ENCODE results near the gene OR2T12. TPM values are rescaled to one million over a fixed set of nuclear protein-coding genes. Genes with fewer than 3 reads are reported as not detected.

The OR2T12 gene
- not detected in 2 replicates for total RNA-seq

GRCh38 chr1:248303324-248303723 lies at the start of gene OR2T12:
Gene OR2T12 (minus strand): TSS chr1:248303424. CDS start chr1:248295578, 7,846 bp downstream.

GRCh38 chr1:248348475-248348874 lies 45.3 kb upstream of the OR2T12 start, which contains the start of gene OR14C36:
Gene OR14C36 (plus strand): TSS chr1:248348775. CDS start chr1:248348775, 0 bp downstream.

GRCh38 chr1:248324468-248324867 lies 21.2 kb upstream of the OR2T12 start, which contains the start of gene OR2M7:
Gene OR2M7 (minus strand): TSS chr1:248324568. CDS start chr1:248324568, 0 bp downstream.

GRCh38 chr1:248277876-248278275 lies 25.3 kb downstream of the OR2T12 start, which contains the start of gene OR2T33:
Gene OR2T33 (minus strand): TSS chr1:248277976. CDS start chr1:248273814, 4,162 bp downstream.

Other genes with a start within 250 kb of the OR2T12 start
- not detected in 2 replicates for gene OR2L13, start 208.2 kb downstream of the OR2T12 start, total RNA-seq
- not detected in 2 replicates for gene OR2M5, start 158.3 kb downstream of the OR2T12 start, total RNA-seq
- gene OR2M2, start 128.6 kb downstream of the OR2T12 start, total RNA-seq: not detected in 2 replicates
- gene OR2M3, start 106.2 kb downstream of the OR2T12 start, total RNA-seq: not detected in 2 replicates
- not detected in 2 replicates for gene OR2M4, start 72.0 kb downstream of the OR2T12 start, total RNA-seq
- not detected in 2 replicates for gene OR2T33, start 25.4 kb downstream of the OR2T12 start, total RNA-seq
- not detected in 2 replicates for gene OR2M7, start 21.1 kb upstream of the OR2T12 start, total RNA-seq
- gene OR14C36, start 45.4 kb upstream of the OR2T12 start, total RNA-seq: not detected in 2 replicates
- gene OR2T4, start 58.2 kb upstream of the OR2T12 start, total RNA-seq: not detected in 2 replicates
- not detected in 2 replicates for gene OR2T6, start 72.3 kb upstream of the OR2T12 start, total RNA-seq
- not detected in 2 replicates for gene OR2T1, start 99.6 kb upstream of the OR2T12 start, total RNA-seq
- not detected in 2 replicates for gene OR2T2, start 142.2 kb upstream of the OR2T12 start, total RNA-seq
- gene OR2T3, start 169.9 kb upstream of the OR2T12 start, total RNA-seq: not detected in 2 replicates
- not detected in 2 replicates for gene OR2T5, start 185.2 kb upstream of the OR2T12 start, total RNA-seq
- gene OR2G6, start 204.6 kb upstream of the OR2T12 start, total RNA-seq: not detected in 2 replicates